ENCODE data around the gene NEDD9.

NEDD9 gene

GRCh38 chr6:11233673-11234573 lies 1.5 kb upstream of the NEDD9 start:
- no peak for DNase-seq

- DNase-seq, result peak; percentile 58
These were observed 530 bp upstream of the NEDD9 start for GRCh38 chr6:11232770-11233626.

GRCh38 chr6:11231564-11232192 lies 790 bp downstream of the NEDD9 start:
- DNase-seq, result no peak

GRCh38 chr6:11231108-11231463 lies 1.4 kb downstream of the NEDD9 start:
- no peak for DNase-seq

- no peak for DNase-seq
These were observed 2.0 kb downstream of the NEDD9 start for GRCh38 chr6:11230158-11231107.

- DNase-seq, result no peak
These were observed 2.8 kb downstream of the NEDD9 start for GRCh38 chr6:11229655-11230046.

GRCh38 chr6:11228935-11229654 lies 3.4 kb downstream of the NEDD9 start:
- no peak for DNase-seq

- no peak for DNase-seq
These were observed 4.8 kb downstream of the NEDD9 start for GRCh38 chr6:11227698-11228097.

GRCh38 chr6:11226005-11226404 lies 6.5 kb downstream of the NEDD9 start:
- no peak for DNase-seq

GRCh38 chr6:11224966-11225463 lies 7.5 kb downstream of the NEDD9 start:
- no peak for DNase-seq

GRCh38 chr6:11224252-11224965 lies 8.1 kb downstream of the NEDD9 start:
- DNase-seq, result no peak

GRCh38 chr6:11223286-11223864 lies 9.1 kb downstream of the NEDD9 start:
- no peak for DNase-seq

GRCh38 chr6:11222385-11223277 lies 9.8 kb downstream of the NEDD9 start:
- DNase-seq, result no peak

GRCh38 chr6:11221623-11222384 lies 10.7 kb downstream of the NEDD9 start:
- DNase-seq, result no peak

GRCh38 chr6:11219400-11219834 lies 13.1 kb downstream of the NEDD9 start:
- no peak for DNase-seq

GRCh38 chr6:11218538-11219399 lies 13.7 kb downstream of the NEDD9 start:
- no peak for DNase-seq

- DNase-seq, result no peak
These were observed 14.4 kb downstream of the NEDD9 start for GRCh38 chr6:11218102-11218442.

Measured in NCI-H187 treated with DMSO at 0.1 percent for 48 hours (cell line).